ENCODE data around the gene SLA2.

DNA sequence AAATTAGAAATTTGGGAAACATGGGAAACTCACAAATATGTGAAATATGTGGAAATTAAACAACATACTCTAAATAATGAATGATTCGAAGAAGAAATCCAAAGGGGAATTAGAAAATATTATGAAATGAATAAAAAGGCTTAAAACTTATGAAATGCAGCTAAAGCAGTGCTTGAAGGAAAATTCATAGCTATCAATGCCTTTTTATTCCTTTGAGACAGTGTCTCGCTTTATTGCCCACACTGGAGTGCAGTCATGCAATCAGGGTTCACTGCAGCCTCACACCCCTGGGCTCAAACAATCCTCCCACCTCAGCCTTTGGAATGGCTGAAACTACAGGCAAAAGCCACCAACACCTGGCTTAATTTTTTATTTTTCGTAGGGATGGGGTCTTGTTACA is 80.5 kb downstream of the SLA2 start:
- TF ChIP-seq, protein P1, sequence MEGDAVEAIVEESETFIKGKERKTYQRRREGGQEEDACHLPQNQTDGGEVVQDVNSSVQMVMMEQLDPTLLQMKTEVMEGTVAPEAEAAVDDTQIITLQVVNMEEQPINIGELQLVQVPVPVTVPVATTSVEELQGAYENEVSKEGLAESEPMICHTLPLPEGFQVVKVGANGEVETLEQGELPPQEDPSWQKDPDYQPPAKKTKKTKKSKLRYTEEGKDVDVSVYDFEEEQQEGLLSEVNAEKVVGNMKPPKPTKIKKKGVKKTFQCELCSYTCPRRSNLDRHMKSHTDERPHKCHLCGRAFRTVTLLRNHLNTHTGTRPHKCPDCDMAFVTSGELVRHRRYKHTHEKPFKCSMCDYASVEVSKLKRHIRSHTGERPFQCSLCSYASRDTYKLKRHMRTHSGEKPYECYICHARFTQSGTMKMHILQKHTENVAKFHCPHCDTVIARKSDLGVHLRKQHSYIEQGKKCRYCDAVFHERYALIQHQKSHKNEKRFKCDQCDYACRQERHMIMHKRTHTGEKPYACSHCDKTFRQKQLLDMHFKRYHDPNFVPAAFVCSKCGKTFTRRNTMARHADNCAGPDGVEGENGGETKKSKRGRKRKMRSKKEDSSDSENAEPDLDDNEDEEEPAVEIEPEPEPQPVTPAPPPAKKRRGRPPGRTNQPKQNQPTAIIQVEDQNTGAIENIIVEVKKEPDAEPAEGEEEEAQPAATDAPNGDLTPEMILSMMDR (IDR thresholded peaks at IDR 0.05; ENCODE audit: poor library complexity, severe bottlenecking), result no peak
- TF ChIP-seq RAD21 (conservative IDR thresholded peaks at IDR 0.05), result no peak
- no peak for TF ChIP-seq SMC3 (conservative IDR thresholded peaks at IDR 0.05; ENCODE audit: poor library complexity)
- TF ChIP-seq, protein P2, sequence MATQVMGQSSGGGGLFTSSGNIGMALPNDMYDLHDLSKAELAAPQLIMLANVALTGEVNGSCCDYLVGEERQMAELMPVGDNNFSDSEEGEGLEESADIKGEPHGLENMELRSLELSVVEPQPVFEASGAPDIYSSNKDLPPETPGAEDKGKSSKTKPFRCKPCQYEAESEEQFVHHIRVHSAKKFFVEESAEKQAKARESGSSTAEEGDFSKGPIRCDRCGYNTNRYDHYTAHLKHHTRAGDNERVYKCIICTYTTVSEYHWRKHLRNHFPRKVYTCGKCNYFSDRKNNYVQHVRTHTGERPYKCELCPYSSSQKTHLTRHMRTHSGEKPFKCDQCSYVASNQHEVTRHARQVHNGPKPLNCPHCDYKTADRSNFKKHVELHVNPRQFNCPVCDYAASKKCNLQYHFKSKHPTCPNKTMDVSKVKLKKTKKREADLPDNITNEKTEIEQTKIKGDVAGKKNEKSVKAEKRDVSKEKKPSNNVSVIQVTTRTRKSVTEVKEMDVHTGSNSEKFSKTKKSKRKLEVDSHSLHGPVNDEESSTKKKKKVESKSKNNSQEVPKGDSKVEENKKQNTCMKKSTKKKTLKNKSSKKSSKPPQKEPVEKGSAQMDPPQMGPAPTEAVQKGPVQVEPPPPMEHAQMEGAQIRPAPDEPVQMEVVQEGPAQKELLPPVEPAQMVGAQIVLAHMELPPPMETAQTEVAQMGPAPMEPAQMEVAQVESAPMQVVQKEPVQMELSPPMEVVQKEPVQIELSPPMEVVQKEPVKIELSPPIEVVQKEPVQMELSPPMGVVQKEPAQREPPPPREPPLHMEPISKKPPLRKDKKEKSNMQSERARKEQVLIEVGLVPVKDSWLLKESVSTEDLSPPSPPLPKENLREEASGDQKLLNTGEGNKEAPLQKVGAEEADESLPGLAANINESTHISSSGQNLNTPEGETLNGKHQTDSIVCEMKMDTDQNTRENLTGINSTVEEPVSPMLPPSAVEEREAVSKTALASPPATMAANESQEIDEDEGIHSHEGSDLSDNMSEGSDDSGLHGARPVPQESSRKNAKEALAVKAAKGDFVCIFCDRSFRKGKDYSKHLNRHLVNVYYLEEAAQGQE (IDR thresholded peaks at IDR 0.05; ENCODE audit: borderline replicate concordance), result no peak
- no peak for TF ChIP-seq EZH2 (IDR thresholded peaks at IDR 0.05; ENCODE audit: borderline replicate concordance, insufficient read depth, low read length, poor library complexity, severe bottlenecking)

Data from neural cell (in vitro differentiated cells).